HepG2 (cell line): Measurements from ENCODE around the gene JMJD6. TPM values are rescaled to one million over a fixed set of nuclear protein-coding genes. Genes with fewer than 3 reads are reported as not detected.

Experiments used
- ATAC-seq: fragments of 200-7000 bp; cut with Tn5 transposase; 3 replicates; pipeline ENCODE4 v1.9.1; 2020; ENCODE audit warnings: mild to moderate bottlenecking, moderate library complexity
- BruUV-seq: library from RNA; stranded (reverse); fragments of 400-500 nt; replicated peaks from 2 replicates; lab custom pipeline; 2021; lab: Mats Ljungman, UMichigan
- CTCF ChIA-PET: fragments of 300-600 bp; formaldehyde crosslinking; extraction: SDS; loops from one replicate; lab custom pipeline; 2021; ENCODE audit warnings: low total read pairs, inconsistent platforms, low intra/inter-chr PET ratio; lab: Yijun Ruan, JAX
- POLR2A ChIA-PET: fragments of 350-600 bp; sonication (Branson Sonifier 250); formaldehyde crosslinking; loops from one replicate; lab custom pipeline; 2020; ENCODE audit warnings: antibody characterized with exemption, inconsistent platforms; lab: Yijun Ruan, JAX
- DNase-seq: peaks from one replicate; pipeline ENCODE4 v3.0.0-alpha.2; 2015; ENCODE audit warnings: low spot score
- FAIRE-seq: peaks from 3 replicates; lab custom pipeline; 2011; peaks lifted over from hg19 to GRCh38; lab: Jason Lieb, UNC
- H2AFZ ChIP-seq: one replicate; pipeline ENCODE4 v1.6.1; 2011; ENCODE audit warnings: low read length, inconsistent platforms
- H3K27ac ChIP-seq: fragments of 300-600 bp; 3 replicates; pipeline ENCODE4 v1.8.0; 2011; ENCODE audit warnings: mixed run types, mild to moderate bottlenecking, mixed read lengths, low read length, inconsistent platforms; ENCODE audit not compliant: insufficient read depth; ENCODE audit errors: extremely low read length
- H3K27me3 ChIP-seq, 2 experiments: fragments of 200-600 bp in 1 of 2; 2 replicates in 1 of 2; 3 replicates in 1 of 2; pipeline versions ENCODE4 v1.6.0 to v1.8.0; 2011; ENCODE audit warnings: low read length in 2 of 2, mild to moderate bottlenecking in 2 of 2, moderate library complexity in 2 of 2, inconsistent platforms in 1 of 2; ENCODE audit not compliant: insufficient read depth in 2 of 2, control insufficient read depth in 1 of 2
- H3K36me3 ChIP-seq, 2 experiments: fragments of 200-600 bp in 1 of 2; replicated peaks in 1 of 2; 2 replicates in 1 of 2; 3 replicates in 1 of 2; pipeline versions ENCODE4 v1.5.1 to v1.8.0; 2011; ENCODE audit warnings: low read length in 2 of 2, inconsistent platforms in 1 of 2; ENCODE audit not compliant: insufficient read depth in 2 of 2, control insufficient read depth in 1 of 2
- H3K4me1 ChIP-seq: 2 replicates; pipeline ENCODE4 v1.5.1; 2012; ENCODE audit warnings: low read length, inconsistent platforms; ENCODE audit not compliant: insufficient read depth
- H3K4me2 ChIP-seq: 2 replicates; pipeline ENCODE4 v1.6.0; 2011; ENCODE audit warnings: low read depth, low read length, inconsistent platforms
- H3K4me3 ChIP-seq, 3 experiments: fragments of 200-600 bp in 1 of 3; sonication (generic), shearing (Covaris generic) in 1 of 3; replicated peaks in 1 of 3; 2 replicates each; pipeline ENCODE4 v1.5.1; 2011 to 2016; ENCODE audit warnings: low read length in 3 of 3, inconsistent platforms in 2 of 3, low read depth in 2 of 3, mild to moderate bottlenecking in 2 of 3, control low read depth in 1 of 3, mixed read lengths in 1 of 3; ENCODE audit not compliant: insufficient read depth in 1 of 3
- H3K79me2 ChIP-seq: one replicate; pipeline ENCODE4 v1.6.1; 2011; ENCODE audit warnings: low read length, inconsistent platforms; ENCODE audit not compliant: insufficient read depth
- H3K9ac ChIP-seq: 2 replicates; pipeline ENCODE4 v1.6.0; 2011; ENCODE audit warnings: mild to moderate bottlenecking, low read depth, low read length, inconsistent platforms; ENCODE audit not compliant: insufficient read depth
- H3K9me3 ChIP-seq: 2 replicates; pipeline ENCODE4 v1.5.1; 2012; ENCODE audit warnings: mild to moderate bottlenecking, low read length
- H4K20me1 ChIP-seq: 2 replicates; pipeline ENCODE4 v1.6.0; 2011; ENCODE audit warnings: inconsistent platforms, mild to moderate bottlenecking, low read length, moderate library complexity; ENCODE audit not compliant: insufficient read depth
- GTF2F1 ChIP-seq: fragments of 150-350 bp; IDR thresholded peaks from 2 replicates; pipeline ENCODE4 v1.6.1; 2014; ENCODE audit warnings: low read length
- IKZF1 ChIP-seq: fragments of 450-650 bp; IDR thresholded peaks from 2 replicates; pipeline ENCODE4 v1.7.1; 2016
- MAFF ChIP-seq: IDR thresholded peaks from 2 replicates; pipeline ENCODE4 v1.6.1; 2011; ENCODE audit warnings: low read depth, low read length, improper control_type of control experiment
- MAFK ChIP-seq, 2 experiments: IDR thresholded peaks in 1 of 2; conservative IDR thresholded peaks in 1 of 2; 2 replicates each; pipeline ENCODE4 v1.6.1; 2011; ENCODE audit warnings: improper control_type of control experiment in 2 of 2, low read length in 2 of 2
- ZFP62 ChIP-seq: sonication (generic); formaldehyde crosslinking; IDR thresholded peaks from 2 replicates; pipeline ENCODE4 v1.4.0; 2020; ENCODE audit warnings: missing genetic modification reagents
- ZNF367 ChIP-seq: sonication (generic); formaldehyde crosslinking; IDR thresholded peaks from 2 replicates; pipeline ENCODE4 v1.4.0; 2020; ENCODE audit warnings: missing genetic modification reagents, borderline replicate concordance
- ZNF512B ChIP-seq: sonication (generic); formaldehyde crosslinking; IDR thresholded peaks from 2 replicates; pipeline ENCODE4 v1.5.1; 2020; ENCODE audit warnings: missing genetic modification reagents, mild to moderate bottlenecking, borderline replicate concordance
- ZNF552 ChIP-seq: sonication (generic); formaldehyde crosslinking; IDR thresholded peaks from 2 replicates; pipeline ENCODE4 v1.9.0; 2022; ENCODE audit warnings: missing genetic modification reagents, mild to moderate bottlenecking, borderline replicate concordance
- ZNF770 ChIP-seq: sonication (generic); formaldehyde crosslinking; IDR thresholded peaks from 2 replicates; pipeline ENCODE4 v1.5.0; 2020; ENCODE audit warnings: mild to moderate bottlenecking, missing genetic modification reagents
- WGBS: methylation state at CpG from one replicate; pipeline ENCODE4 v1.1.6; 2017; ENCODE audit warnings: low lambda C conversion rate; 5-methylcytosine and 5-hydroxymethylcytosine counted together
- in situ Hi-C: cut with HindIII; loops from 2 replicates; pipeline ENCODE4 v1.10.0; 2017; ENCODE audit warnings: low pct_unique_long_range_greater_than_20kb; ENCODE audit not compliant: extremely low pct_ligation_motif_present
- intact Hi-C: fragments of 100-400 bp; cut with micrococcal nuclease; formaldehyde crosslinking; loops from one replicate; pipeline ENCODE4 v1.10.0; 2022; ENCODE audit not compliant: unreplicated experiment
- polyA plus RNA-seq, 8 experiments: library from polyadenylated mRNA; depleted of rRNA in 3 of 8; stranded (reverse) in 7 of 8; unstranded in 1 of 8; fragments of >200 nt; fragmentation: Illumina TruSeq in 4 of 8; extraction: Trizol in 4 of 8; gene quantifications; 2 replicates each; pipeline versions ENCODE4 v1.2.1 to v1.2.3, GENCODE V29; 2011 to 2016; ENCODE audit warnings: low read depth in 4 of 8, missing spikeins in 1 of 8, mixed read lengths in 1 of 8; ENCODE audit not compliant: insufficient read depth in 1 of 8
- total RNA-seq, 5 experiments: library from RNA; depleted of rRNA; stranded (reverse); fragments of >200 nt; fragmentation: Illumina TruSeq; extraction: Trizol; gene quantifications; 2 replicates each; pipeline ENCODE4 v1.2.3, GENCODE V29; 2016; ENCODE audit warnings: low read depth in 1 of 5

The JMJD6 gene
- total and polyA plus RNA-seq, 2 of the 13 experiments (the other 11 are each of a cell fraction or from before 2014, with no cell fraction given), result 33.6 to 41.0 TPM

GRCh38 chr17:76751416-76751993 lies 25.1 kb upstream of the JMJD6 start:
- H3K79me2 ChIP-seq, result no peaks in the 10 kb centered on the region
- no peak overlapping the region for H3K9ac ChIP-seq
- in situ Hi-C loops, result no loop called here
- no peaks in the 10 kb centered on the region for H3K4me1 ChIP-seq
- intact Hi-C loops, result no loop called here
- WGBS, result 95% methylated on average over 3 of the region's 3 CpGs
- no peak overlapping the region for H2AFZ ChIP-seq
- H3K4me2 ChIP-seq, result no peak overlapping the region
- DNase-seq (no peak), ATAC-seq (no peak), FAIRE-seq (no peak)
- no peaks in the 10 kb centered on the region for H3K27me3 ChIP-seq
- no peak overlapping the region for H3K4me3 ChIP-seq
- no TSS peak for BruUV-seq
- peaks cover 5 to 22% of the 10 kb centered on the region in 2 experiments; a peak in 4 of 5 replicates for H3K36me3 ChIP-seq
- peak; percentile 81 for TF ChIP-seq ZNF770 (CRISPR knock-in tag)
- no peak for TF ChIP-seq ZFP62 (CRISPR knock-in tag)
- TF ChIP-seq GTF2F1, result no peak
- peak in 1 of 2 experiments; percentile 67; a peak in 2 of 4 replicates for TF ChIP-seq MAFK (conservative IDR thresholded peaks at IDR 0.05 in 1 of 2, IDR thresholded peaks at IDR 0.05 in 1 of 2; ENCODE audit: low read length in 2 of 2)
- no peak for TF ChIP-seq ZNF552 (CRISPR knock-in tag)
- TF ChIP-seq MAFF, result peak; percentile 42; the same call in 1 of the 2 replicates
- CTCF ChIA-PET, result no interaction called here
- POLR2A ChIA-PET, result no interaction called here
- no peak overlapping the region for H3K27ac ChIP-seq
- H4K20me1 ChIP-seq, result no peaks in the 10 kb centered on the region
- no peaks in the 10 kb centered on the region for H3K9me3 ChIP-seq

- 100% methylated on average over 1 of the region's 1 CpG for WGBS
- Histone ChIP-seq H3K27me3 (no peaks in the 10 kb centered on the region), H3K36me3 (peaks cover 11 to 35% of the 10 kb centered on the region in 2 experiments), H3K9ac (no peak overlapping the region), H2AFZ (no peak overlapping the region), H3K4me1 (no peaks in the 10 kb centered on the region), H4K20me1 (no peaks in the 10 kb centered on the region), H3K4me2 (no peak overlapping the region), H3K27ac (no peak overlapping the region), H3K4me3 (no peak overlapping the region), H3K79me2 (no peaks in the 10 kb centered on the region), H3K9me3 (no peaks in the 10 kb centered on the region)
- ChIA-PET CTCF (no interaction called here), POLR2A (no interaction called here)
- no peak for TF ChIP-seq ZNF367 (CRISPR knock-in tag)
- no peak for TF ChIP-seq ZNF512B (CRISPR knock-in tag)
- TF ChIP-seq IKZF1, result peak; percentile 65; the same call in 1 of the 2 replicates
- BruUV-seq, result no TSS peak
- ATAC-seq, result no peak
- FAIRE-seq, result no peak
- in situ Hi-C loops, result no loop called here
- DNase-seq, result no peak
- intact Hi-C loops, result no loop called here
Observed at GRCh38 chr17:76748657-76749056, 22.3 kb upstream of the JMJD6 start.
